H9 (cell line): ENCODE measurements around the gene SRPK3. TPM values are rescaled to one million over a fixed set of nuclear protein-coding genes. Genes with fewer than 3 reads are reported as not detected.
A peak's percentile ranks its signal among the peaks of the same experiment; 100 is the strongest.

ENCODE experiments used
- DNase-seq: peaks from one replicate; pipeline ENCODE4 v3.0.0-alpha.2; 2017
- H2AFZ ChIP-seq: one replicate; pipeline ENCODE4 v1.6.1; 2013; ENCODE audit warnings: mild to moderate bottlenecking, low read length, control low read depth, moderate library complexity
- H2AK5ac ChIP-seq: 2 replicates; pipeline ENCODE4 v1.6.1; 2013; ENCODE audit warnings: low read length, control low read depth, mixed read lengths; ENCODE audit not compliant: insufficient read length
- H2BK120ac ChIP-seq: one replicate; pipeline ENCODE4 v1.6.1; 2013; ENCODE audit warnings: low read depth, mild to moderate bottlenecking, low read length, control low read depth, inconsistent platforms; ENCODE audit not compliant: poor library complexity, severe bottlenecking
- H2BK12ac ChIP-seq: 2 replicates; pipeline ENCODE4 v1.6.1; 2013; ENCODE audit warnings: low read length, control low read depth, mixed read lengths, low read depth; ENCODE audit not compliant: insufficient read length
- H2BK15ac ChIP-seq: 2 replicates; pipeline ENCODE4 v1.6.1; 2013; ENCODE audit warnings: low read depth, low read length, control low read depth
- H2BK20ac ChIP-seq: one replicate; pipeline ENCODE4 v1.6.1; 2013; ENCODE audit warnings: low read depth, mild to moderate bottlenecking, low read length, control low read depth, inconsistent platforms; ENCODE audit not compliant: poor library complexity, severe bottlenecking
- H2BK5ac ChIP-seq: 2 replicates; pipeline ENCODE4 v1.6.1; 2013; ENCODE audit warnings: low read length, control low read depth, mixed read lengths; ENCODE audit not compliant: insufficient read length
- H3K14ac ChIP-seq: 2 replicates; pipeline ENCODE4 v1.6.1; 2013; ENCODE audit warnings: low read length, control low read depth; ENCODE audit not compliant: insufficient read depth
- H3K18ac ChIP-seq: 2 replicates; pipeline ENCODE4 v1.6.1; 2013; ENCODE audit warnings: low read depth, mild to moderate bottlenecking, mixed read lengths, low read length, control low read depth; ENCODE audit not compliant: insufficient read length
- H3K23ac ChIP-seq: 2 replicates; pipeline ENCODE4 v1.6.1; 2013; ENCODE audit warnings: low read length, control low read depth, mixed read lengths, low read depth; ENCODE audit not compliant: insufficient read length
- H3K23me2 ChIP-seq: 2 replicates; pipeline ENCODE4 v1.6.1; 2013; ENCODE audit warnings: low read depth, mild to moderate bottlenecking, mixed read lengths, low read length, control low read depth; ENCODE audit not compliant: insufficient read length, poor library complexity, severe bottlenecking
- H3K27ac ChIP-seq: 2 replicates; pipeline ENCODE4 v1.5.1; 2013; ENCODE audit warnings: low read length, control low read depth, mixed read lengths, low read depth; ENCODE audit not compliant: insufficient read length
- H3K27me3 ChIP-seq: 2 replicates; pipeline ENCODE4 v1.6.1; 2013; ENCODE audit warnings: low read length, control low read depth, inconsistent platforms; ENCODE audit not compliant: insufficient read depth
- H3K4ac ChIP-seq: 2 replicates; pipeline ENCODE4 v1.6.1; 2013; ENCODE audit warnings: low read depth, mild to moderate bottlenecking, control low read depth, inconsistent platforms, low read length, moderate library complexity
- H3K4me1 ChIP-seq: 2 replicates; pipeline ENCODE4 v1.6.1; 2013; ENCODE audit warnings: low read length, control low read depth, inconsistent platforms; ENCODE audit not compliant: insufficient read depth
- H3K4me2 ChIP-seq: 2 replicates; pipeline ENCODE4 v1.6.1; 2013; ENCODE audit warnings: low read length, control low read depth, mixed read lengths; ENCODE audit not compliant: insufficient read length, insufficient read depth
- H3K56ac ChIP-seq: 2 replicates; pipeline ENCODE4 v1.6.1; 2013; ENCODE audit warnings: low read depth, mild to moderate bottlenecking, mixed read lengths, low read length, control low read depth; ENCODE audit not compliant: insufficient read length
- H3K79me1 ChIP-seq: 2 replicates; pipeline ENCODE4 v1.6.1; 2013; ENCODE audit warnings: low read depth, mild to moderate bottlenecking, moderate library complexity, low read length, control low read depth, inconsistent platforms; ENCODE audit not compliant: insufficient read depth, poor library complexity, severe bottlenecking
- H3K79me2 ChIP-seq: 2 replicates; pipeline ENCODE4 v1.6.1; 2013; ENCODE audit warnings: low read length, control low read depth, inconsistent platforms; ENCODE audit not compliant: insufficient read depth
- H3K9ac ChIP-seq: 2 replicates; pipeline ENCODE4 v1.6.1; 2013; ENCODE audit warnings: low read length, control low read depth, mixed read lengths; ENCODE audit not compliant: insufficient read length; ENCODE audit errors: extremely low read depth
- H3K9me3 ChIP-seq: one replicate; pipeline ENCODE4 v1.6.1; 2013; ENCODE audit warnings: low read depth, low read length, inconsistent platforms; ENCODE audit not compliant: control insufficient read depth
- H3T11ph ChIP-seq: one replicate; pipeline ENCODE4 v1.6.1; 2013; ENCODE audit warnings: mild to moderate bottlenecking, low read length, control low read depth, inconsistent platforms
- H4K20me1 ChIP-seq: one replicate; pipeline ENCODE4 v1.6.1; 2013; ENCODE audit not compliant: control insufficient read depth, insufficient read length, insufficient read depth
- H4K5ac ChIP-seq: 2 replicates; pipeline ENCODE4 v1.6.1; 2013; ENCODE audit warnings: low read depth, mild to moderate bottlenecking, mixed read lengths, low read length, control low read depth; ENCODE audit not compliant: insufficient read length
- H4K8ac ChIP-seq: replicated peaks from 2 replicates; pipeline ENCODE4 v1.6.1; 2013; ENCODE audit warnings: low read length, control low read depth, mixed read lengths, low read depth; ENCODE audit not compliant: insufficient read length
- H4K91ac ChIP-seq: 2 replicates; pipeline ENCODE4 v1.6.1; 2013; ENCODE audit warnings: low read depth, mild to moderate bottlenecking, moderate library complexity, mixed read lengths, low read length, control low read depth; ENCODE audit not compliant: insufficient read length
- H3K27ac Mint-ChIP-seq, 3 experiments: 2 replicates in 2 of 3; 3 replicates in 1 of 3; pipeline ENCODE4 v1.8.0; 2020 to 2021; ENCODE audit warnings: mixed read lengths in 3 of 3, mild to moderate bottlenecking in 1 of 3, moderate library complexity in 1 of 3
- H3K27me3 Mint-ChIP-seq: 2 replicates; pipeline ENCODE4 v1.8.0; 2021; ENCODE audit warnings: low read depth, mild to moderate bottlenecking, moderate library complexity, mixed read lengths
- H3K36me3 Mint-ChIP-seq, 3 experiments: 2 replicates in 2 of 3; 3 replicates in 1 of 3; pipeline ENCODE4 v1.8.0; 2020 to 2021; ENCODE audit warnings: low read depth in 3 of 3, mixed read lengths in 3 of 3; ENCODE audit not compliant: insufficient read depth in 1 of 3
- H3K4me1 Mint-ChIP-seq, 2 experiments: 2 replicates each; pipeline ENCODE4 v1.8.0; 2020; ENCODE audit warnings: mixed read lengths in 2 of 2
- H3K4me3 Mint-ChIP-seq, 2 experiments: 2 replicates in 1 of 2; 3 replicates in 1 of 2; pipeline ENCODE4 v1.8.0; 2020 to 2021; ENCODE audit warnings: mild to moderate bottlenecking in 2 of 2, mixed read lengths in 2 of 2, moderate library complexity in 1 of 2
- H3K9me3 Mint-ChIP-seq, 2 experiments: 2 replicates in 1 of 2; 3 replicates in 1 of 2; pipeline ENCODE4 v1.8.0; 2020; ENCODE audit warnings: mild to moderate bottlenecking in 2 of 2, mixed read lengths in 2 of 2, moderate library complexity in 1 of 2
- CTCF ChIP-seq: fragments of 200-600 bp; sonication (generic); conservative IDR thresholded peaks from 3 replicates; pipeline ENCODE4 v1.8.0; 2021; ENCODE audit warnings: antibody characterized with exemption, mild to moderate bottlenecking
- WGBS: extraction: QIAGEN DNeasy Blood & Tissue Kit; methylation state at CpG from one replicate; pipeline ENCODE4 v1.1.7; 2013; ENCODE audit warnings: missing lambda C conversion rate, low lambda C conversion rate, mixed read lengths; ENCODE audit not compliant: insufficient read length; ENCODE audit errors: extremely low coverage; 5-methylcytosine and 5-hydroxymethylcytosine counted together
- total RNA-seq: library from RNA; stranded (reverse); gene quantifications from 2 replicates; pipeline ENCODE4 v1.2.1, GENCODE V29; 2021

SRPK3 gene
- total RNA-seq, 1 experiment from 2014 or later: not detected

- Histone ChIP-seq H3K27ac (no peak overlapping the region), H2BK15ac (no peak overlapping the region), H3K4ac (no peak overlapping the region), H3K23me2 (peaks cover 5% of the 10 kb centered on the region), H3K4me2 (peak overlapping the region; percentile 18), H3K18ac (no peak overlapping the region), H3T11ph (no peak overlapping the region), H2BK120ac (no peak overlapping the region), H3K79me2 (peaks cover 28% of the 10 kb centered on the region; the same call in 1 of the 2 replicates), H3K9ac (no peak overlapping the region), H3K9me3 (peaks cover 6% of the 10 kb centered on the region), H3K79me1 (no peaks in the 10 kb centered on the region), H3K56ac (no peak overlapping the region), H4K8ac (no peak overlapping the region), H2BK20ac (no peak overlapping the region), H2BK12ac (no peak overlapping the region), H2AFZ (no peak overlapping the region), H4K91ac (no peak overlapping the region), H3K23ac (no peak overlapping the region), H3K14ac (no peak overlapping the region), H2AK5ac (no peak overlapping the region), H3K4me1 (peaks cover 3% of the 10 kb centered on the region; the same call in 1 of the 2 replicates), H4K5ac (no peak overlapping the region), H3K27me3 (no peaks in the 10 kb centered on the region), H2BK5ac (no peak overlapping the region), H4K20me1 (no peaks in the 10 kb centered on the region)
- Mint-ChIP-seq H3K27me3 (peaks cover 6% of the 10 kb centered on the region), H3K9me3 (peaks cover 55 to 70% of the 10 kb centered on the region in 2 experiments), H3K27ac (peak overlapping the region in 1 of 3 experiments; percentile 82; a peak in 2 of 7 replicates), H3K4me1 (peaks cover 23 to 40% of the 10 kb centered on the region in 2 experiments), H3K4me3 (peak overlapping the region; percentile 80 to 89), H3K36me3 (peaks cover 11 to 24% (median 13%) of the 10 kb centered on the region in 3 experiments)
- DNase-seq: no peak
- no CpG with 5 or more reads among the region's 27 CpGs for WGBS
- TF ChIP-seq CTCF: no peak
Observed at GRCh38 chrX:153829549-153829798, 48.6 kb downstream of the SRPK3 start.
